ENCODE results near the gene SLC40A1.

DNA sequence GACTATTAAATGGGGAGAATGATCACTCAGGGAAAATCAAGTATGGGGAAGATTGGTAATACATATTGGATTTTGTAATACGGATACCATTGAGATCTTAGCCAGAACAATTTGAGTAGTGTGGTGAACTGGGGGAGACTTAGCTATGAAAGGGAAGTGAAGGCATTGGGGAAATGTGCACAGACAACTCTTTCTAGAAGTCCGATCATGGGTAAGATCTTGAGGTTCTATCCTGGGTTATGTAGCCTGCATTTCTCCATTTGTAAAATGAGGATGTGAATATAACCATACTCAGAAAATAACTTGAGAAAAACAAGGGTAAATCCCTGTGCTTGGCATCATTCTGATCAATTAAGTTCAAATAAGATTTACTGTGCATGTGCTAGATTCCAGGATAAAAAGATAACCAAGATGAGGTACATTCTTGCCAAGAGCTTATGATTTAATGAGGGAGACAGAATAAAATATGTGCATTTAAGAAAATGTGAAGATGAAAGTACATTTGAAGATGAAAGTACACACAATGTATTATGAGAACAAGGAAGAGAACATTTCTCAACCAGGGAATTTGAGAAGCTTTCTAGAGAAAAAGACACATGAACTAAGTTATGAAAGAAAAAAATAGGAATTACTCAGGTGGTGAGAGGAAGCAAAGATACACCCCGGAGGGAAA is 49.5 kb downstream of the SLC40A1 start:
- TF ChIP-seq, protein P1, sequence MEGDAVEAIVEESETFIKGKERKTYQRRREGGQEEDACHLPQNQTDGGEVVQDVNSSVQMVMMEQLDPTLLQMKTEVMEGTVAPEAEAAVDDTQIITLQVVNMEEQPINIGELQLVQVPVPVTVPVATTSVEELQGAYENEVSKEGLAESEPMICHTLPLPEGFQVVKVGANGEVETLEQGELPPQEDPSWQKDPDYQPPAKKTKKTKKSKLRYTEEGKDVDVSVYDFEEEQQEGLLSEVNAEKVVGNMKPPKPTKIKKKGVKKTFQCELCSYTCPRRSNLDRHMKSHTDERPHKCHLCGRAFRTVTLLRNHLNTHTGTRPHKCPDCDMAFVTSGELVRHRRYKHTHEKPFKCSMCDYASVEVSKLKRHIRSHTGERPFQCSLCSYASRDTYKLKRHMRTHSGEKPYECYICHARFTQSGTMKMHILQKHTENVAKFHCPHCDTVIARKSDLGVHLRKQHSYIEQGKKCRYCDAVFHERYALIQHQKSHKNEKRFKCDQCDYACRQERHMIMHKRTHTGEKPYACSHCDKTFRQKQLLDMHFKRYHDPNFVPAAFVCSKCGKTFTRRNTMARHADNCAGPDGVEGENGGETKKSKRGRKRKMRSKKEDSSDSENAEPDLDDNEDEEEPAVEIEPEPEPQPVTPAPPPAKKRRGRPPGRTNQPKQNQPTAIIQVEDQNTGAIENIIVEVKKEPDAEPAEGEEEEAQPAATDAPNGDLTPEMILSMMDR (IDR thresholded peaks at IDR 0.05), result no peak
- TF ChIP-seq POLR2A (IDR thresholded peaks at IDR 0.05), result no peak
- no peak for TF ChIP-seq POLR2AphosphoS5 (IDR thresholded peaks at IDR 0.05)
